ENCODE results near the gene CDC42EP4.

CDC42EP4 gene

GRCh38 chr17:73304438-73304837, 7.4 kb downstream of the CDC42EP4 start:
- in situ Hi-C loops (cut with MboI; ENCODE audit: low sequenced_read_pairs), result no loop called here

GRCh38 chr17:73302189-73302588, 9.6 kb downstream of the CDC42EP4 start:
- in situ Hi-C loops (cut with MboI; ENCODE audit: low sequenced_read_pairs), result no loop called here

- in situ Hi-C loops (cut with MboI; ENCODE audit: low sequenced_read_pairs), result no loop called here
These were observed 10.4 kb downstream of the CDC42EP4 start for GRCh38 chr17:73301369-73301768.

- in situ Hi-C loops (cut with MboI; ENCODE audit: low sequenced_read_pairs), result no loop called here
These were observed 11.4 kb downstream of the CDC42EP4 start for GRCh38 chr17:73300392-73300791.

- in situ Hi-C loops (cut with MboI; ENCODE audit: low sequenced_read_pairs), result no loop called here
These were observed 13.6 kb downstream of the CDC42EP4 start for GRCh38 chr17:73297934-73298861.

- in situ Hi-C loops (cut with MboI; ENCODE audit: low sequenced_read_pairs), result no loop called here
These were observed 18.3 kb downstream of the CDC42EP4 start for GRCh38 chr17:73293480-73293911.

GRCh38 chr17:73293031-73293430, 18.8 kb downstream of the CDC42EP4 start:
- in situ Hi-C loops (cut with MboI; ENCODE audit: low sequenced_read_pairs), result no loop called here

- in situ Hi-C loops (cut with MboI; ENCODE audit: low sequenced_read_pairs), result no loop called here
These were observed 19.7 kb downstream of the CDC42EP4 start for GRCh38 chr17:73292031-73292531.

GRCh38 chr17:73291260-73291801, 20.5 kb downstream of the CDC42EP4 start:
- in situ Hi-C loops (cut with MboI; ENCODE audit: low sequenced_read_pairs), result no loop called here

GRCh38 chr17:73290399-73291259, 21.2 kb downstream of the CDC42EP4 start:
- in situ Hi-C loops (cut with MboI; ENCODE audit: low sequenced_read_pairs), result no loop called here

- in situ Hi-C loops (cut with MboI; ENCODE audit: low sequenced_read_pairs), result no loop called here
These were observed 22.1 kb downstream of the CDC42EP4 start for GRCh38 chr17:73289549-73290254.

GRCh38 chr17:73288534-73289302, 23.1 kb downstream of the CDC42EP4 start:
- in situ Hi-C loops (cut with MboI; ENCODE audit: low sequenced_read_pairs), result no loop called here

- in situ Hi-C loops (cut with MboI; ENCODE audit: low sequenced_read_pairs), result no loop called here
These were observed 24.9 kb downstream of the CDC42EP4 start for GRCh38 chr17:73286863-73287296.

- in situ Hi-C loops (cut with MboI; ENCODE audit: low sequenced_read_pairs), result no loop called here
These were observed 25.6 kb downstream of the CDC42EP4 start for GRCh38 chr17:73285916-73286862.

GRCh38 chr17:73285603-73285908, 26.2 kb downstream of the CDC42EP4 start:
- in situ Hi-C loops (cut with MboI; ENCODE audit: low sequenced_read_pairs), result no loop called here

- in situ Hi-C loops (cut with MboI; ENCODE audit: low sequenced_read_pairs), result no loop called here
These were observed 26.7 kb downstream of the CDC42EP4 start for GRCh38 chr17:73284906-73285602.

- in situ Hi-C loops (cut with MboI; ENCODE audit: low sequenced_read_pairs), result no loop called here
These were observed 27.4 kb downstream of the CDC42EP4 start for GRCh38 chr17:73284354-73284753.

- in situ Hi-C loops (cut with MboI; ENCODE audit: low sequenced_read_pairs), result no loop called here
These were observed 27.9 kb downstream of the CDC42EP4 start for GRCh38 chr17:73283841-73284282.
